Vagina (tissue), 2 donors: Measurements from ENCODE around the gene SLC1A2.

Experiments used
- POLR2A ChIP-seq, 2 donors: fragments of 450-650 bp; IDR thresholded peaks; one replicate each; pipeline ENCODE4 v1.6.1; 2017; ENCODE audit warnings: antibody characterized with exemption in 2 of 2, mild to moderate bottlenecking in 2 of 2, moderate library complexity in 2 of 2
- TF ChIP-seq, protein P1 (sequence below), 3 experiments: fragments of 450-650 bp in 2 of 3; fragments of 200-600 bp in 1 of 3; sonication (generic) in 1 of 3; IDR thresholded peaks; one replicate each; pipeline ENCODE4 v1.5.1; 2017 to 2019; ENCODE audit warnings: antibody characterized with exemption in 3 of 3, mild to moderate bottlenecking in 2 of 3, moderate library complexity in 2 of 3

DNA sequence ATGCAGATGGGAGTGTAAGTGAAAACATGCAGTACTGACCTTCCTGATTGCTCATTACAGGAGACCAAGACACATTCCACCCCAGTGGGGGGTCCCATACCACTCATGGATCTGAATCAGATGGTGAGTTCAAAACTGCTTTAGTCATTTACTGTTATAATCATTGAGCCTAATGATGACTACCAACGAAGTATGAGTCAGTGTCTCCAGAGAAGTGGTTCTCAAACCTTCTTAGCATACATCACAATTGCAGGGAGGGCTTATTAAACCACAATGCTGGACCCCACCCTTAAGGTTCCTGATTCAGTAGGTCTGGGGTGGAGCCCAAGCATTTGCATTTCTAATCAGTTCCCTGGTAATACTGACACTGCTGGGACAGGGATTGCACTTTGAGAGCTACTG is 204.6 kb downstream of the SLC1A2 start:
- TF ChIP-seq, protein P1, sequence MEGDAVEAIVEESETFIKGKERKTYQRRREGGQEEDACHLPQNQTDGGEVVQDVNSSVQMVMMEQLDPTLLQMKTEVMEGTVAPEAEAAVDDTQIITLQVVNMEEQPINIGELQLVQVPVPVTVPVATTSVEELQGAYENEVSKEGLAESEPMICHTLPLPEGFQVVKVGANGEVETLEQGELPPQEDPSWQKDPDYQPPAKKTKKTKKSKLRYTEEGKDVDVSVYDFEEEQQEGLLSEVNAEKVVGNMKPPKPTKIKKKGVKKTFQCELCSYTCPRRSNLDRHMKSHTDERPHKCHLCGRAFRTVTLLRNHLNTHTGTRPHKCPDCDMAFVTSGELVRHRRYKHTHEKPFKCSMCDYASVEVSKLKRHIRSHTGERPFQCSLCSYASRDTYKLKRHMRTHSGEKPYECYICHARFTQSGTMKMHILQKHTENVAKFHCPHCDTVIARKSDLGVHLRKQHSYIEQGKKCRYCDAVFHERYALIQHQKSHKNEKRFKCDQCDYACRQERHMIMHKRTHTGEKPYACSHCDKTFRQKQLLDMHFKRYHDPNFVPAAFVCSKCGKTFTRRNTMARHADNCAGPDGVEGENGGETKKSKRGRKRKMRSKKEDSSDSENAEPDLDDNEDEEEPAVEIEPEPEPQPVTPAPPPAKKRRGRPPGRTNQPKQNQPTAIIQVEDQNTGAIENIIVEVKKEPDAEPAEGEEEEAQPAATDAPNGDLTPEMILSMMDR (IDR thresholded peaks at IDR 0.05) = no peak
- TF ChIP-seq POLR2A (IDR thresholded peaks at IDR 0.05) = no peak
